NB4 (cell line): ENCODE data around the gene SCYGR4.

Experiments
- DNase-seq: peaks from one replicate; pipeline ENCODE4 v3.0.0; 2010; ENCODE audit warnings: low read depth
- H3K4me3 ChIP-seq: one replicate; pipeline ENCODE4 v1.5.1; 2011; ENCODE audit warnings: mild to moderate bottlenecking, low read depth, low read length, moderate library complexity
- MAX ChIP-seq: IDR thresholded peaks from 2 replicates; pipeline ENCODE4 v1.6.1; 2011; ENCODE audit warnings: low read depth, low read length
- MYC ChIP-seq: IDR thresholded peaks from 2 replicates; pipeline ENCODE4 v1.6.1; 2011; ENCODE audit warnings: low read depth, low read length
- POLR2A ChIP-seq: IDR thresholded peaks from 2 replicates; pipeline ENCODE4 v1.6.1; 2011; ENCODE audit warnings: mild to moderate bottlenecking; ENCODE audit not compliant: insufficient read length; ENCODE audit errors: extremely low read depth
- TF ChIP-seq, protein P1 (sequence below): IDR thresholded peaks from one replicate; pipeline ENCODE4 v1.5.1; 2012; ENCODE audit warnings: low read depth, low read length

SCYGR4 gene

DNA sequence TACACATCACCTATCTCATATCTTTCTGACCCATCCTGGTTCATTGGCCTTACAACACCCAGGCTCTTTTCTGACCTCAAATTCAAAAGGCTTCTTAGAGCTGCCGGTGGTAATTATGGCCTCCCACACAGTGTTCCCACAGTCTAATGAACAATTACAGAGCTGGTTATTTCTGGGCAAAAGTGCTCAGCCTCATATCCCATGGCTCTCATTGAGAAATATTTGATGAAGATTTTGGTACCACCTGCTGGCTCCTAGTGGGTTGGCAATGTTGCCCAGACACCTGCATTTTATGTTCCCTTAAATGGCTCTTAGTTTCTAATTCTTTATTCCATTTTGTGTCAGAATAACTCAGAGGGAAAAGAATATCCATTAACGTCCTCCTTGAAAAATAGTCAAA, 38.7 kb upstream of the SCYGR4 start:
- no peak overlapping the region for H3K4me3 ChIP-seq
- no peak for DNase-seq
- TF ChIP-seq POLR2A (no peak), MYC (no peak), MAX (no peak)
- TF ChIP-seq, protein P1, sequence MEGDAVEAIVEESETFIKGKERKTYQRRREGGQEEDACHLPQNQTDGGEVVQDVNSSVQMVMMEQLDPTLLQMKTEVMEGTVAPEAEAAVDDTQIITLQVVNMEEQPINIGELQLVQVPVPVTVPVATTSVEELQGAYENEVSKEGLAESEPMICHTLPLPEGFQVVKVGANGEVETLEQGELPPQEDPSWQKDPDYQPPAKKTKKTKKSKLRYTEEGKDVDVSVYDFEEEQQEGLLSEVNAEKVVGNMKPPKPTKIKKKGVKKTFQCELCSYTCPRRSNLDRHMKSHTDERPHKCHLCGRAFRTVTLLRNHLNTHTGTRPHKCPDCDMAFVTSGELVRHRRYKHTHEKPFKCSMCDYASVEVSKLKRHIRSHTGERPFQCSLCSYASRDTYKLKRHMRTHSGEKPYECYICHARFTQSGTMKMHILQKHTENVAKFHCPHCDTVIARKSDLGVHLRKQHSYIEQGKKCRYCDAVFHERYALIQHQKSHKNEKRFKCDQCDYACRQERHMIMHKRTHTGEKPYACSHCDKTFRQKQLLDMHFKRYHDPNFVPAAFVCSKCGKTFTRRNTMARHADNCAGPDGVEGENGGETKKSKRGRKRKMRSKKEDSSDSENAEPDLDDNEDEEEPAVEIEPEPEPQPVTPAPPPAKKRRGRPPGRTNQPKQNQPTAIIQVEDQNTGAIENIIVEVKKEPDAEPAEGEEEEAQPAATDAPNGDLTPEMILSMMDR, result no peak

GRCh38 chr2:227579791-227580190, 37.5 kb upstream of the SCYGR4 start:
- TF ChIP-seq, protein P1, result no peak
- TF ChIP-seq POLR2A (no peak), MYC (no peak), MAX (no peak)
- no peak for DNase-seq
- H3K4me3 ChIP-seq, result no peak overlapping the region

- DNase-seq, result no peak
- no peak overlapping the region for H3K4me3 ChIP-seq
- no peak for TF ChIP-seq MYC
- TF ChIP-seq, protein P1, result no peak
- no peak for TF ChIP-seq POLR2A
- no peak for TF ChIP-seq MAX
Measured at GRCh38 chr2:227582369-227582768, 34.9 kb upstream of the SCYGR4 start.

- H3K4me3 ChIP-seq, result no peak overlapping the region
- no peak for DNase-seq
- TF ChIP-seq MAX, result no peak
- no peak for TF ChIP-seq MYC
- no peak for TF ChIP-seq POLR2A
- TF ChIP-seq, protein P1, result no peak
Measured at GRCh38 chr2:227592694-227593387, 24.5 kb upstream of the SCYGR4 start.

- no peak for DNase-seq
- no peak overlapping the region for H3K4me3 ChIP-seq
- TF ChIP-seq MAX (no peak), POLR2A (no peak), MYC (no peak)
- TF ChIP-seq, protein P1, result no peak
Measured at GRCh38 chr2:227595797-227596196, 21.5 kb upstream of the SCYGR4 start.

DNA sequence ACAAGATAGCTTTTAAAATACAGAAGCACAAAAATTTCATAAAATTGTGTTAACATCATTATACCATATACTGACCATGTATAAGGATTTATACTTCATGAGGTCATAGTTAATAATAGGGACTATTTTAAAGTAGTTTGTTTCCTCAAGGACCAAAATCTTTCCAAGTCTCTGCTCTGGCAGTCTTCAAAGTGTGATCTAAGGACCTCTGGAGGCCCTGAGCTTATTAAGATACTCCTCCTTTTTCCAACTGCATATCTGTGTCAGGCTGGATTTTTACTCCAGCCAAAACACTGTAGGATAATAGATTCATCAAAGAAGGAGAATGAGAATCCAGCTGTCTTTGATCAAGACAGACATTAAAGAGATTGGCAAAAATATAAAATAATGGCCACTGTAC, 20.3 kb upstream of the SCYGR4 start:
- DNase-seq, result no peak
- no peak for TF ChIP-seq MAX
- no peak for TF ChIP-seq MYC
- no peak for TF ChIP-seq POLR2A
- TF ChIP-seq, protein P1, result no peak
- H3K4me3 ChIP-seq, result no peak overlapping the region
